ENCODE measurements around the gene WFDC13. TPM values are rescaled to one million over a fixed set of nuclear protein-coding genes. Genes with fewer than 3 reads are reported as not detected.
A peak's percentile ranks its signal among the peaks of the same experiment; 100 is the strongest.
"Not testable (repeated sequence)": the region's sequence is repeated elsewhere in the genome, so short reads cannot be mapped to it uniquely, and the experiment has no call there.

Gene WFDC13
- total RNA-seq, 1 experiment from 2014 or later = not detected

DNA sequence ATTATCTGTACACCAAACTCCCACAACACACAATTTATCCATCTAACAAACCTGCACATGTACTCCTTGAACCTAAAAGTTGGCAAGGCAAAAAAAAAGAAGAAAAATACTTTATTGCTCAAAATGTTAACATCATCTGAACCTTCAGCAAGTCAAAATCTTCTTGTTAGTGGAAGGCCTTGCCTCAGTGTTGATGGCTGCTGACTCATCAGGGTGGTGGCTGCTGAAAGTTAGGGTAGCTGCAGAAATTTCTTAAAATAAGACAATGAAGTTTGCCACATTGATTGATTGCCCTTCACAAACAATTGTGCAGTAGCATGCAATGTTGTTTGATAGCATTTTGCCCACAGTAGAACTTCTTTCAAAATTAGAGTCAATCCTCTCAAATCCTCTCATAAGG, 29.1 kb upstream of the WFDC13 start:
- no peak for ATAC-seq
- ChIA-PET POLR2A (ENCODE audit: unreplicated experiment) (no interaction called here), CTCF (no interaction called here)
- Histone ChIP-seq H3K9me3 (ENCODE audit: low read length) (no peaks in the 10 kb centered on the region), H3K4me3 (ENCODE audit: low read length) (no peak overlapping the region), H3F3A (ENCODE audit: low read length, unreplicated experiment) (no peaks in the 10 kb centered on the region), H3K9me2 (replicated peaks; ENCODE audit: low read length) (no peaks in the 10 kb centered on the region), H3K4me2 (ENCODE audit: low read length) (no peak overlapping the region), H3K9ac (ENCODE audit: low read length) (no peak overlapping the region), H3K79me2 (ENCODE audit: low read length) (no peaks in the 10 kb centered on the region), H3K36me3 (ENCODE audit: low read depth, low read length) (no peaks in the 10 kb centered on the region), H4K20me1 (ENCODE audit: low read length) (no peaks in the 10 kb centered on the region), H3K27me3 (ENCODE audit: low read length) (peaks cover 3% of the 10 kb centered on the region; the same call in 1 of the 2 replicates), H3K27ac (ENCODE audit: low read length) (no peak overlapping the region), H2AFZ (ENCODE audit: low read length) (no peak overlapping the region), H3K4me1 (ENCODE audit: insufficient read depth, low read length) (no peaks in the 10 kb centered on the region)
- DNase-seq = no peak
- intact Hi-C loops (cut with micrococcal nuclease) = no loop called here
- TF ChIP-seq EZH2phosphoT487 (IDR thresholded peaks at IDR 0.05; ENCODE audit: borderline replicate concordance, low read length) (no peak), EZH2 (IDR thresholded peaks at IDR 0.05; ENCODE audit: low read length, unreplicated experiment) (no peak)
- TF ChIP-seq, protein P1, sequence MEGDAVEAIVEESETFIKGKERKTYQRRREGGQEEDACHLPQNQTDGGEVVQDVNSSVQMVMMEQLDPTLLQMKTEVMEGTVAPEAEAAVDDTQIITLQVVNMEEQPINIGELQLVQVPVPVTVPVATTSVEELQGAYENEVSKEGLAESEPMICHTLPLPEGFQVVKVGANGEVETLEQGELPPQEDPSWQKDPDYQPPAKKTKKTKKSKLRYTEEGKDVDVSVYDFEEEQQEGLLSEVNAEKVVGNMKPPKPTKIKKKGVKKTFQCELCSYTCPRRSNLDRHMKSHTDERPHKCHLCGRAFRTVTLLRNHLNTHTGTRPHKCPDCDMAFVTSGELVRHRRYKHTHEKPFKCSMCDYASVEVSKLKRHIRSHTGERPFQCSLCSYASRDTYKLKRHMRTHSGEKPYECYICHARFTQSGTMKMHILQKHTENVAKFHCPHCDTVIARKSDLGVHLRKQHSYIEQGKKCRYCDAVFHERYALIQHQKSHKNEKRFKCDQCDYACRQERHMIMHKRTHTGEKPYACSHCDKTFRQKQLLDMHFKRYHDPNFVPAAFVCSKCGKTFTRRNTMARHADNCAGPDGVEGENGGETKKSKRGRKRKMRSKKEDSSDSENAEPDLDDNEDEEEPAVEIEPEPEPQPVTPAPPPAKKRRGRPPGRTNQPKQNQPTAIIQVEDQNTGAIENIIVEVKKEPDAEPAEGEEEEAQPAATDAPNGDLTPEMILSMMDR (conservative IDR thresholded peaks at IDR 0.05; ENCODE audit: low read depth, low read length) = no peak
- no TSS peak for BruUV-seq (replicated peaks)

DNA sequence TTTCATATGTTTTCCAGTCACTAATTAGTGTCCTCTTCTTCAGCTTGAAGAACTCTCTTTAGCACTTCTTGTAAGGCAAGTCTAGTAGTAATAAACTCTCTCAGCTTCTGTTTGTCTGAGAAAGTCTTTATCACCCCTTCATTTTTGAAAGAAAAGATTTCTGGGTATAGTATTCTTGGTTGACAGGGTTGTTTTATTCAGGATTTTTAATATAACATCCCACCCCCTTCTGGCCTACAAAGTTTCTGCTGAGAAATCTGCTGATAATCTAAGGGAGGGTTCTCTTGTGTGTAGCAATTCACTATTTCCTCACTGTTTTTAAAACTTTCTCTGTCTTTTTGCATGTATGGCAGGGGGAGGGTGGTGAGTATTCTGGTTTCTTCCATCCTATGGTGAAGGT, 22.2 kb upstream of the WFDC13 start:
- Histone ChIP-seq H3K27ac (ENCODE audit: low read length) (no peak overlapping the region), H3F3A (ENCODE audit: low read length, unreplicated experiment) (no peaks in the 10 kb centered on the region), H3K4me2 (ENCODE audit: low read length) (no peak overlapping the region), H3K27me3 (ENCODE audit: low read length) (no peaks in the 10 kb centered on the region), H3K4me3 (ENCODE audit: low read length) (no peak overlapping the region), H3K79me2 (ENCODE audit: low read length) (no peaks in the 10 kb centered on the region), H3K9me3 (ENCODE audit: low read length) (peaks cover 7% of the 10 kb centered on the region), H3K4me1 (ENCODE audit: insufficient read depth, low read length) (no peaks in the 10 kb centered on the region), H4K20me1 (ENCODE audit: low read length) (no peaks in the 10 kb centered on the region), H3K36me3 (ENCODE audit: low read depth, low read length) (no peaks in the 10 kb centered on the region), H3K9ac (ENCODE audit: low read length) (no peak overlapping the region), H3K9me2 (replicated peaks; ENCODE audit: low read length) (no peaks in the 10 kb centered on the region), H2AFZ (ENCODE audit: low read length) (no peak overlapping the region)
- CTCF ChIA-PET = no interaction called here
- ATAC-seq (no peak), DNase-seq (no peak)
- no TSS peak for BruUV-seq (replicated peaks)
- TF ChIP-seq, protein P1 (conservative IDR thresholded peaks at IDR 0.05; ENCODE audit: low read depth, low read length) = no peak
- TF ChIP-seq EZH2phosphoT487 (IDR thresholded peaks at IDR 0.05; ENCODE audit: borderline replicate concordance, low read length) = no peak
- no peak for TF ChIP-seq EZH2 (IDR thresholded peaks at IDR 0.05; ENCODE audit: low read length, unreplicated experiment)
- POLR2A ChIA-PET (ENCODE audit: unreplicated experiment) = no interaction called here
- intact Hi-C loops (cut with micrococcal nuclease) = no loop called here

DNA sequence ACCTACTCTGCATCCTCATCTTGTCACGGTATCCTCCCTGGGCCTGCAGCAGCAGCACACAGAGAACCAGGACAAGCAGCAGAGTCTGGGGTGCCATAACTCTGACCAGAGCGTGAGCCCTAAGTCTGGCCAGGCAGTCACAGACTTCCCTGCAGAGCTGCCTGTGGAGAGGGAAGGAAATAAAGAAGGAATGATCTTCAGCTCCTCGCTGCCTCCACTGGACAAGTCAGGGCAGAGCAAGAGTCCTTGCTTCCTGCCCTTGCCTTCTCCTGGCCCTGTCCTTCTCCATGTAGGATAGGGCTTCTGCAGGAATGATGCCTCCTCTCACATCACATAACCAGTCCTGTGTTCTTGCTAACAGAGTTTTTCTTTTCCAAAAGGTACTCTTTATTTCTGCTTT, 15.9 kb upstream of the WFDC13 start:
- DNase-seq = peak; percentile 28
- TF ChIP-seq EZH2phosphoT487 (IDR thresholded peaks at IDR 0.05; ENCODE audit: borderline replicate concordance, low read length) = no peak
- TF ChIP-seq, protein P1 (conservative IDR thresholded peaks at IDR 0.05; ENCODE audit: low read depth, low read length) = peak; percentile 35
- TF ChIP-seq EZH2 (IDR thresholded peaks at IDR 0.05; ENCODE audit: low read length, unreplicated experiment) = no peak
- Histone ChIP-seq H3K9ac (ENCODE audit: low read length) (no peak overlapping the region), H3K4me1 (ENCODE audit: insufficient read depth, low read length) (no peaks in the 10 kb centered on the region), H3F3A (ENCODE audit: low read length, unreplicated experiment) (no peaks in the 10 kb centered on the region), H3K36me3 (ENCODE audit: low read depth, low read length) (no peaks in the 10 kb centered on the region), H3K4me3 (ENCODE audit: low read length) (no peak overlapping the region), H2AFZ (ENCODE audit: low read length) (no peak overlapping the region), H3K27ac (ENCODE audit: low read length) (no peak overlapping the region), H3K27me3 (ENCODE audit: low read length) (0 out of 2 replicates have a peak, but pooled peaks cover 4% of the 10 kb centered on the region), H3K79me2 (ENCODE audit: low read length) (no peaks in the 10 kb centered on the region), H3K9me3 (ENCODE audit: low read length) (no peaks in the 10 kb centered on the region), H4K20me1 (ENCODE audit: low read length) (no peaks in the 10 kb centered on the region), H3K4me2 (ENCODE audit: low read length) (no peak overlapping the region), H3K9me2 (replicated peaks; ENCODE audit: low read length) (no peaks in the 10 kb centered on the region)
- CTCF ChIA-PET = no interaction called here
- BruUV-seq (replicated peaks) = no TSS peak
- POLR2A ChIA-PET (ENCODE audit: unreplicated experiment) = interaction anchor here (0.6 kb wide), 1 partner anchor 800 kb away, joined by 7 read pairs; no protein-coding TSS in a partner anchor
- intact Hi-C loops (cut with micrococcal nuclease) = no loop called here
- ATAC-seq = peak; percentile 65

DNA sequence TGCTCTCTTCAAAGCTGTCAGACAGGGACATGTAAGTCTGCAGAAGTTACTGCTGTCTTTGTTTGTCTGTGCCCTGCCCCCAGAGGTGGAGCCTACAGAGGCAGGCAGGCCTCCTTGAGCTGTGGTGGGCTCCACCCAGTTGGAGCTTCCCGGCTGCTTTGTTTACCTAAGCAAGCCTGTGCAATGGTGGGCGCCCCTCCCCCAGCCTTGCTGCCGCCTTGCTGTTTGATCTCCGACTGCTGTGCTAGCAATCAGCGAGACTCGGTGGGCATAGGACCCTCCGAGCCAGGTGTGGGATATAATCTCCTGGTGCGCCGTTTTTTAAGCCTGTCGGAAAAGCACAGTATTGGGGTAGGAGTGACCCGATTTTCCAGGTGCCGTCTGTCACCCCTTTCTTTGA, 8.5 kb upstream of the WFDC13 start:
- H3K9me2 ChIP-seq (replicated peaks; ENCODE audit: low read length); H3K27me3 ChIP-seq (ENCODE audit: low read length); H3K9me3 ChIP-seq (ENCODE audit: low read length); H3K4me3 ChIP-seq (ENCODE audit: low read length); H3K4me2 ChIP-seq (ENCODE audit: low read length); CTCF ChIA-PET; H3K79me2 ChIP-seq (ENCODE audit: low read length); H4K20me1 ChIP-seq (ENCODE audit: low read length); DNase-seq; H3K27ac ChIP-seq (ENCODE audit: low read length); POLR2A ChIA-PET (ENCODE audit: unreplicated experiment); BruUV-seq (replicated peaks); H3K9ac ChIP-seq (ENCODE audit: low read length); H2AFZ ChIP-seq (ENCODE audit: low read length); H3K36me3 ChIP-seq (ENCODE audit: low read depth, low read length); H3F3A ChIP-seq (ENCODE audit: low read length, unreplicated experiment); ATAC-seq; intact Hi-C loops (cut with micrococcal nuclease): not testable (repeated sequence)
- H3K4me1 ChIP-seq (ENCODE audit: insufficient read depth, low read length) = peaks cover 22% of the 10 kb centered on the region
